H1 (cell line): ENCODE measurements around the gene PDE4C. TPM values are rescaled to one million over a fixed set of nuclear protein-coding genes. Genes with fewer than 3 reads are reported as not detected.
A peak's percentile ranks its signal among the peaks of the same experiment; 100 is the strongest.

Experiments
- KDM4A ChIP-seq: IDR thresholded peaks from one replicate; pipeline ENCODE4 v1.7.1; 2012; ENCODE audit warnings: low read depth, mild to moderate bottlenecking, moderate library complexity, low read length, inconsistent platforms; ENCODE audit not compliant: severe bottlenecking
- MAFK ChIP-seq: IDR thresholded peaks from 2 replicates; pipeline ENCODE4 v1.6.1; 2012; ENCODE audit warnings: low read depth, mild to moderate bottlenecking, improper control_type of control experiment, low read length
- POU5F1 ChIP-seq: IDR thresholded peaks from 2 replicates; pipeline ENCODE4 v1.6.1; 2011; ENCODE audit warnings: low read depth, mild to moderate bottlenecking, low read length, moderate library complexity
- RBBP5 ChIP-seq: IDR thresholded peaks from 2 replicates; pipeline ENCODE4 v1.7.1; 2012; ENCODE audit warnings: low read depth, mild to moderate bottlenecking, inconsistent platforms, low read length, moderate library complexity, borderline replicate concordance
- SIN3A ChIP-seq, 2 experiments: IDR thresholded peaks in 1 of 2; conservative IDR thresholded peaks in 1 of 2; 2 replicates each; pipeline ENCODE4 v1.6.1; 2011 to 2012; ENCODE audit warnings: low read length in 2 of 2, improper control_type of control experiment in 1 of 2, low read depth in 1 of 2, mild to moderate bottlenecking in 1 of 2
- SP4 ChIP-seq: IDR thresholded peaks from 2 replicates; pipeline ENCODE4 v1.6.1; 2012; ENCODE audit warnings: low read length, inconsistent platforms
- TAF1 ChIP-seq: IDR thresholded peaks from 2 replicates; pipeline ENCODE4 v1.6.1; 2011; ENCODE audit warnings: mild to moderate bottlenecking, low read depth, low read length
- TBP ChIP-seq: IDR thresholded peaks from 2 replicates; pipeline ENCODE4 v1.6.1; 2011; ENCODE audit warnings: low read depth, low read length, improper control_type of control experiment
- TEAD4 ChIP-seq: IDR thresholded peaks from 2 replicates; pipeline ENCODE4 v1.6.1; 2012; ENCODE audit warnings: low read depth, low read length, inconsistent platforms, mixed read lengths
- polyA plus RNA-seq, 7 experiments: library from polyadenylated mRNA; depleted of rRNA in 3 of 7; stranded (reverse) in 5 of 7; unstranded in 2 of 7; fragments of >200 nt in 5 of 7; fragments of 200-250 nt in 2 of 7; gene quantifications; 1 replicate in 5 of 7; 2 replicates in 1 of 7; 4 replicates in 1 of 7; pipeline versions ENCODE4 v1.2.1 to v1.2.3, GENCODE V29; 2011 to 2013; ENCODE audit warnings: missing spikeins in 2 of 7, mixed read lengths in 2 of 7
- total RNA-seq: library from RNA; stranded (reverse); fragmentation: NEBNext Ultra II Directional; extraction: Animal tissue kit (Norgen Biotek cat#: 25700); gene quantifications from 2 replicates; pipeline ENCODE4 v1.2.1, GENCODE V29; 2021

PDE4C gene
- total and polyA plus RNA-seq, 2 of the 8 experiments (the other 6 are each of a cell fraction or from before 2014, with no cell fraction given): 2.7 to 3.1 TPM

- no peak for TF ChIP-seq TBP
- no peak for TF ChIP-seq TAF1
- TF ChIP-seq KDM4A: no peak
- peak; percentile 97 for TF ChIP-seq SP4
- TF ChIP-seq SIN3A (conservative IDR thresholded peaks at IDR 0.05 in 1 of 2, IDR thresholded peaks at IDR 0.05 in 1 of 2; ENCODE audit: low read depth in 1 of 2, low read length in 2 of 2): peak; percentile 48 to 63; a peak in 2 of 4 replicates
- no peak for TF ChIP-seq POU5F1
- TF ChIP-seq TEAD4: no peak
- TF ChIP-seq MAFK: no peak
- TF ChIP-seq RBBP5: no peak
These were observed 22.3 kb downstream of the PDE4C start, which contains the start of gene RAB3A (continued) for GRCh38 chr19:18203863-18204393.
